H9 (cell line): ENCODE measurements around the gene DGKH. TPM values are rescaled to one million over a fixed set of nuclear protein-coding genes. Genes with fewer than 3 reads are reported as not detected.

Experiments used
- DNase-seq: peaks from one replicate; pipeline ENCODE4 v3.0.0-alpha.2; 2017
- H2AFZ ChIP-seq: one replicate; pipeline ENCODE4 v1.6.1; 2013; ENCODE audit warnings: mild to moderate bottlenecking, low read length, control low read depth, moderate library complexity
- H2AK5ac ChIP-seq: 2 replicates; pipeline ENCODE4 v1.6.1; 2013; ENCODE audit warnings: low read length, control low read depth, mixed read lengths; ENCODE audit not compliant: insufficient read length
- H2BK120ac ChIP-seq: one replicate; pipeline ENCODE4 v1.6.1; 2013; ENCODE audit warnings: low read depth, mild to moderate bottlenecking, low read length, control low read depth, inconsistent platforms; ENCODE audit not compliant: poor library complexity, severe bottlenecking
- H2BK12ac ChIP-seq: 2 replicates; pipeline ENCODE4 v1.6.1; 2013; ENCODE audit warnings: low read length, control low read depth, mixed read lengths, low read depth; ENCODE audit not compliant: insufficient read length
- H2BK15ac ChIP-seq: 2 replicates; pipeline ENCODE4 v1.6.1; 2013; ENCODE audit warnings: low read depth, low read length, control low read depth
- H2BK20ac ChIP-seq: one replicate; pipeline ENCODE4 v1.6.1; 2013; ENCODE audit warnings: low read depth, mild to moderate bottlenecking, low read length, control low read depth, inconsistent platforms; ENCODE audit not compliant: poor library complexity, severe bottlenecking
- H2BK5ac ChIP-seq: 2 replicates; pipeline ENCODE4 v1.6.1; 2013; ENCODE audit warnings: low read length, control low read depth, mixed read lengths; ENCODE audit not compliant: insufficient read length
- H3K14ac ChIP-seq: 2 replicates; pipeline ENCODE4 v1.6.1; 2013; ENCODE audit warnings: low read length, control low read depth; ENCODE audit not compliant: insufficient read depth
- H3K18ac ChIP-seq: 2 replicates; pipeline ENCODE4 v1.6.1; 2013; ENCODE audit warnings: low read depth, mild to moderate bottlenecking, mixed read lengths, low read length, control low read depth; ENCODE audit not compliant: insufficient read length
- H3K23ac ChIP-seq: 2 replicates; pipeline ENCODE4 v1.6.1; 2013; ENCODE audit warnings: low read length, control low read depth, mixed read lengths, low read depth; ENCODE audit not compliant: insufficient read length
- H3K23me2 ChIP-seq: 2 replicates; pipeline ENCODE4 v1.6.1; 2013; ENCODE audit warnings: low read depth, mild to moderate bottlenecking, mixed read lengths, low read length, control low read depth; ENCODE audit not compliant: insufficient read length, poor library complexity, severe bottlenecking
- H3K27ac ChIP-seq: 2 replicates; pipeline ENCODE4 v1.5.1; 2013; ENCODE audit warnings: low read length, control low read depth, mixed read lengths, low read depth; ENCODE audit not compliant: insufficient read length
- H3K27me3 ChIP-seq: 2 replicates; pipeline ENCODE4 v1.6.1; 2013; ENCODE audit warnings: low read length, control low read depth, inconsistent platforms; ENCODE audit not compliant: insufficient read depth
- H3K4ac ChIP-seq: 2 replicates; pipeline ENCODE4 v1.6.1; 2013; ENCODE audit warnings: low read depth, mild to moderate bottlenecking, control low read depth, inconsistent platforms, low read length, moderate library complexity
- H3K4me1 ChIP-seq: 2 replicates; pipeline ENCODE4 v1.6.1; 2013; ENCODE audit warnings: low read length, control low read depth, inconsistent platforms; ENCODE audit not compliant: insufficient read depth
- H3K4me2 ChIP-seq: 2 replicates; pipeline ENCODE4 v1.6.1; 2013; ENCODE audit warnings: low read length, control low read depth, mixed read lengths; ENCODE audit not compliant: insufficient read length, insufficient read depth
- H3K56ac ChIP-seq: 2 replicates; pipeline ENCODE4 v1.6.1; 2013; ENCODE audit warnings: low read depth, mild to moderate bottlenecking, mixed read lengths, low read length, control low read depth; ENCODE audit not compliant: insufficient read length
- H3K79me1 ChIP-seq: 2 replicates; pipeline ENCODE4 v1.6.1; 2013; ENCODE audit warnings: low read depth, mild to moderate bottlenecking, moderate library complexity, low read length, control low read depth, inconsistent platforms; ENCODE audit not compliant: insufficient read depth, poor library complexity, severe bottlenecking
- H3K79me2 ChIP-seq: 2 replicates; pipeline ENCODE4 v1.6.1; 2013; ENCODE audit warnings: low read length, control low read depth, inconsistent platforms; ENCODE audit not compliant: insufficient read depth
- H3K9ac ChIP-seq: 2 replicates; pipeline ENCODE4 v1.6.1; 2013; ENCODE audit warnings: low read length, control low read depth, mixed read lengths; ENCODE audit not compliant: insufficient read length; ENCODE audit errors: extremely low read depth
- H3K9me3 ChIP-seq: one replicate; pipeline ENCODE4 v1.6.1; 2013; ENCODE audit warnings: low read depth, low read length, inconsistent platforms; ENCODE audit not compliant: control insufficient read depth
- H3T11ph ChIP-seq: one replicate; pipeline ENCODE4 v1.6.1; 2013; ENCODE audit warnings: mild to moderate bottlenecking, low read length, control low read depth, inconsistent platforms
- H4K20me1 ChIP-seq: one replicate; pipeline ENCODE4 v1.6.1; 2013; ENCODE audit not compliant: control insufficient read depth, insufficient read length, insufficient read depth
- H4K5ac ChIP-seq: 2 replicates; pipeline ENCODE4 v1.6.1; 2013; ENCODE audit warnings: low read depth, mild to moderate bottlenecking, mixed read lengths, low read length, control low read depth; ENCODE audit not compliant: insufficient read length
- H4K8ac ChIP-seq: replicated peaks from 2 replicates; pipeline ENCODE4 v1.6.1; 2013; ENCODE audit warnings: low read length, control low read depth, mixed read lengths, low read depth; ENCODE audit not compliant: insufficient read length
- H4K91ac ChIP-seq: 2 replicates; pipeline ENCODE4 v1.6.1; 2013; ENCODE audit warnings: low read depth, mild to moderate bottlenecking, moderate library complexity, mixed read lengths, low read length, control low read depth; ENCODE audit not compliant: insufficient read length
- H3K27ac Mint-ChIP-seq, 3 experiments: 2 replicates in 2 of 3; 3 replicates in 1 of 3; pipeline ENCODE4 v1.8.0; 2020 to 2021; ENCODE audit warnings: mixed read lengths in 3 of 3, mild to moderate bottlenecking in 1 of 3, moderate library complexity in 1 of 3
- H3K27me3 Mint-ChIP-seq: 2 replicates; pipeline ENCODE4 v1.8.0; 2021; ENCODE audit warnings: low read depth, mild to moderate bottlenecking, moderate library complexity, mixed read lengths
- H3K36me3 Mint-ChIP-seq, 3 experiments: 2 replicates in 2 of 3; 3 replicates in 1 of 3; pipeline ENCODE4 v1.8.0; 2020 to 2021; ENCODE audit warnings: low read depth in 3 of 3, mixed read lengths in 3 of 3; ENCODE audit not compliant: insufficient read depth in 1 of 3
- H3K4me1 Mint-ChIP-seq, 2 experiments: 2 replicates each; pipeline ENCODE4 v1.8.0; 2020; ENCODE audit warnings: mixed read lengths in 2 of 2
- H3K4me3 Mint-ChIP-seq, 2 experiments: 2 replicates in 1 of 2; 3 replicates in 1 of 2; pipeline ENCODE4 v1.8.0; 2020 to 2021; ENCODE audit warnings: mild to moderate bottlenecking in 2 of 2, mixed read lengths in 2 of 2, moderate library complexity in 1 of 2
- H3K9me3 Mint-ChIP-seq, 2 experiments: 2 replicates in 1 of 2; 3 replicates in 1 of 2; pipeline ENCODE4 v1.8.0; 2020; ENCODE audit warnings: mild to moderate bottlenecking in 2 of 2, mixed read lengths in 2 of 2, moderate library complexity in 1 of 2
- CTCF ChIP-seq: fragments of 200-600 bp; sonication (generic); conservative IDR thresholded peaks from 3 replicates; pipeline ENCODE4 v1.8.0; 2021; ENCODE audit warnings: antibody characterized with exemption, mild to moderate bottlenecking
- WGBS: extraction: QIAGEN DNeasy Blood & Tissue Kit; methylation state at CpG from one replicate; pipeline ENCODE4 v1.1.7; 2013; ENCODE audit warnings: missing lambda C conversion rate, low lambda C conversion rate, mixed read lengths; ENCODE audit not compliant: insufficient read length; ENCODE audit errors: extremely low coverage; 5-methylcytosine and 5-hydroxymethylcytosine counted together
- total RNA-seq: library from RNA; stranded (reverse); gene quantifications from 2 replicates; pipeline ENCODE4 v1.2.1, GENCODE V29; 2021

DGKH gene
- total RNA-seq, 1 experiment from 2014 or later: 8.6 TPM

GRCh38 chr13:42232671-42233070, 184.2 kb downstream of the DGKH start:
- no peaks in the 10 kb centered on the region for H3K27me3 ChIP-seq
- TF ChIP-seq CTCF: no peak
- H3K23ac ChIP-seq: no peak overlapping the region
- no peak overlapping the region for H2BK120ac ChIP-seq
- no peak overlapping the region for H3K4me3 Mint-ChIP-seq
- H3K27ac Mint-ChIP-seq: no peak overlapping the region; a peak in 1 of 7 replicates
- H3K14ac ChIP-seq: no peak overlapping the region
- no peak overlapping the region for H4K91ac ChIP-seq
- H2BK12ac ChIP-seq: no peak overlapping the region
- H4K20me1 ChIP-seq: no peaks in the 10 kb centered on the region
- H2BK15ac ChIP-seq: no peak overlapping the region
- H3K4me2 ChIP-seq: no peak overlapping the region
- no peaks in the 10 kb centered on the region for H3K23me2 ChIP-seq
- H3K79me2 ChIP-seq: no peaks in the 10 kb centered on the region
- no peaks in the 10 kb centered on the region for H3K36me3 Mint-ChIP-seq
- no peaks in the 10 kb centered on the region for H3K27me3 Mint-ChIP-seq
- H3K56ac ChIP-seq: no peak overlapping the region
- peaks cover 6 to 11% of the 10 kb centered on the region in 2 experiments for H3K4me1 Mint-ChIP-seq
- H3K18ac ChIP-seq: no peak overlapping the region
- no peak overlapping the region for H4K5ac ChIP-seq
- no peak overlapping the region for H2BK20ac ChIP-seq
- no peak overlapping the region for H3K27ac ChIP-seq
- no peaks in the 10 kb centered on the region for H3K9me3 Mint-ChIP-seq
- no peak overlapping the region for H3K9ac ChIP-seq
- no peak overlapping the region for H2AFZ ChIP-seq
- no peak overlapping the region for H3T11ph ChIP-seq
- H2BK5ac ChIP-seq: no peak overlapping the region
- H3K9me3 ChIP-seq: no peaks in the 10 kb centered on the region
- no peak for DNase-seq
- no CpG with 5 or more reads among the region's 4 CpGs for WGBS
- H2AK5ac ChIP-seq: no peak overlapping the region
- H3K79me1 ChIP-seq: no peaks in the 10 kb centered on the region
- no peak overlapping the region for H3K4ac ChIP-seq
- no peak overlapping the region for H4K8ac ChIP-seq
- H3K4me1 ChIP-seq: no peaks in the 10 kb centered on the region
